Activated naive CD4-positive, alpha-beta T cell treated with anti-CD3 and anti-CD28 coated beads, Interleukin-2, amount 50 U/mL, for 72 hours (primary cell): ENCODE results near the gene ZMIZ1. TPM values are rescaled to one million over a fixed set of nuclear protein-coding genes. Genes with fewer than 3 reads are reported as not detected.
A peak's percentile ranks its signal among the peaks of the same experiment; 100 is the strongest.

Experiments
- ATAC-seq, 2 donors: fragments of 150-1000 bp; cut with Tn5 transposase; 2 replicates each; pipeline ENCODE4 v1.10.0; 2021; ENCODE audit warnings: mild to moderate bottlenecking in 2 of 2, moderate library complexity in 2 of 2
- DNase-seq, 2 donors: peaks; one replicate each; pipeline ENCODE4 v3.0.0; 2021 to 2022; ENCODE audit warnings: low spot score in 2 of 2
- H3K27ac Mint-ChIP-seq, 2 donors: one replicate each; pipeline ENCODE4 v1.8.0; 2022; ENCODE audit warnings: mild to moderate bottlenecking in 2 of 2, mixed read lengths in 2 of 2
- H3K36me3 Mint-ChIP-seq, 2 donors: one replicate each; pipeline ENCODE4 v1.8.0; 2022; ENCODE audit warnings: mixed read lengths in 2 of 2
- H3K9me3 Mint-ChIP-seq, 2 donors: one replicate each; pipeline ENCODE4 v1.8.0; 2022; ENCODE audit warnings: mixed read lengths in 2 of 2
- total RNA-seq, 2 donors: library from RNA; stranded (reverse); gene quantifications; one replicate each; pipeline ENCODE4 v1.2.3, GENCODE V29; 2022

ZMIZ1 gene
- total RNA-seq, 2 donors from 2014 or later, result 16.1 to 42.7 TPM

DNA sequence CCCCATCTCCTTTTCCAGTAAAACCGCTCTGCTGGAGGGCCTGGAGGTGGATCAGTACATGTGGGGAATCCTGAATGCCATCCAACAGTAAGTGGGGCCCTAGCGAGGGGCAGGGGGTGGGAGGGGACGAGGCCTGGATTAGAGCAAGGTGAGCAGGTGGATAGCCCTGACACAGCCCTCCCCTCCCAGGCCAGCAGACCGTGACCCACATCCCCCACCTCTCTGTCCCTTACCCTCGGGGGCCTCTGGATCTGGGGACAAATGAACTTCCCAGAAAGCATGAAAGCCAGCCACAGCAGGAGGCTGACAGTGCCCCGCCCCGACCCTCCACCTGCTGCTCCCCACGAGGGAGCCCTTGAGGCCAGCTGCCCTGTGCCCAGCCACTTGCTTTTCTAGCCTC lies 236.7 kb downstream of the ZMIZ1 start:
- Mint-ChIP-seq H3K9me3 (no peaks in the 10 kb centered on the region), H3K27ac (peak overlapping the region in 1 of 2 donors; percentile 44), H3K36me3 (no peaks in the 10 kb centered on the region)
- DNase-seq (no peak), ATAC-seq (no peak)

DNA sequence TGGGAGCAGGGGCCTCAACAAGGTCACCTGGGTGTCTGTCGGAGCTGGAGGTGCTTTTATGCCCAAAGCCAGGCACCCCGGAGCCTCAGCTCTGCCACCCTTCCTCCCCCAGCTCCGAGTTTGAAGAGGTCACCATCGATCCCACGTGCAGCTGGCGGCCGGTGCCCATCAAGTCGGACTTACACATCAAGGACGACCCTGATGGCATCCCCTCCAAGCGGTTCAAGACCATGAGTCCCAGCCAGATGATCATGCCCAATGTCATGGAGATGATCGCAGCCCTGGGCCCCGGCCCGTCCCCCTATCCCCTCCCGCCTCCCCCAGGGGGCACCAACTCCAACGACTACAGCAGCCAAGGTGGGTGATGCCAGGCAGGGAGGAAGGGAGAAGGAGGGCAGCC lies 237.2 kb downstream of the ZMIZ1 start:
- ATAC-seq (no peak), DNase-seq (no peak)
- Mint-ChIP-seq H3K27ac (peak overlapping the region in 1 of 2 donors; percentile 44), H3K36me3 (no peaks in the 10 kb centered on the region), H3K9me3 (no peaks in the 10 kb centered on the region)

- Mint-ChIP-seq H3K27ac (no peak overlapping the region), H3K36me3 (no peaks in the 10 kb centered on the region), H3K9me3 (no peaks in the 10 kb centered on the region)
- DNase-seq (no peak), ATAC-seq (no peak)
Observed at GRCh38 chr10:79306644-79307220, 238.0 kb downstream of the ZMIZ1 start.

GRCh38 chr10:79308016-79308415 lies 239.2 kb downstream of the ZMIZ1 start:
- DNase-seq (no peak), ATAC-seq (no peak)
- peak overlapping the region in 1 of 2 donors; percentile 34 for H3K27ac Mint-ChIP-seq
- peaks cover 0 to 6% of the 10 kb centered on the region in 2 donors for H3K36me3 Mint-ChIP-seq
- no peaks in the 10 kb centered on the region for H3K9me3 Mint-ChIP-seq

DNA sequence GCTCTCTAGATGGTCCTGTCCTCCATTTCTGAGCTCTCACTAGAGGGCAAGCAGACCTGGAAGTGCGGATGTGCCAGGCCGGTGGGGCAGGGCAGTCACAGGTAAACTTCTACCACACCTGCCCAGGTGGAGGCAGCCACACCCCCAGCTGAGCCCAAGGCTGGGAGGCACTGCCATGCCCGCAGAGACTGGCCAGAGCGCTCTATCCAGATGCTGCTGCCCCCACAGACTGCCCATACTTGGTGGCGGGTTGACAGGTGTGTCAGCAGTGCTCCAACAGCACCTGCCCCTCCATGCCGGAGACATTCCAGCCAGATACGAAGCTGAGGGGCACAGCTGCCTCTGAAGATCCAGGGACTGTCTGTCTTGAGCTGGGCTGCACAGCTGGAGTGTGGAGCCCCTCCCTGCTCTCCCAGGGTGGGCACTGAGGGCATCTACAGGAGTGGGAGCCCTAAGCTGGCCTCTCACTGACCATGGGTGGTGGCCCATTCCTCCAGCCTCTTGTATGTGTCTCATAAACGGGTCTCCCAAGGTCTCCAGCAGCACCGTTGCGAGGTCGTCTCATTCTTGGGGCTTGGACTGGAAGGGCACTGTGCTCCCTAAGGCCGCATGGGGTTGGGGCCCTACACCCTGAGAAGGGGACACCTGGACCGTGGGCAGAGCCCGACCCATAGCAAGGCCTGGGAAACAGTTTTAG lies 240.4 kb downstream of the ZMIZ1 start:
- Mint-ChIP-seq H3K9me3 (no peaks in the 10 kb centered on the region), H3K36me3 (peaks cover 0 to 8% of the 10 kb centered on the region in 2 donors), H3K27ac (no peak overlapping the region)
- no peak for DNase-seq
- ATAC-seq, result no peak

- Mint-ChIP-seq H3K9me3 (no peaks in the 10 kb centered on the region), H3K36me3 (peaks cover 0 to 8% of the 10 kb centered on the region in 2 donors), H3K27ac (no peak overlapping the region)
- no peak for DNase-seq
- no peak for ATAC-seq
Observed at GRCh38 chr10:79310200-79310865, 241.6 kb downstream of the ZMIZ1 start.

DNA sequence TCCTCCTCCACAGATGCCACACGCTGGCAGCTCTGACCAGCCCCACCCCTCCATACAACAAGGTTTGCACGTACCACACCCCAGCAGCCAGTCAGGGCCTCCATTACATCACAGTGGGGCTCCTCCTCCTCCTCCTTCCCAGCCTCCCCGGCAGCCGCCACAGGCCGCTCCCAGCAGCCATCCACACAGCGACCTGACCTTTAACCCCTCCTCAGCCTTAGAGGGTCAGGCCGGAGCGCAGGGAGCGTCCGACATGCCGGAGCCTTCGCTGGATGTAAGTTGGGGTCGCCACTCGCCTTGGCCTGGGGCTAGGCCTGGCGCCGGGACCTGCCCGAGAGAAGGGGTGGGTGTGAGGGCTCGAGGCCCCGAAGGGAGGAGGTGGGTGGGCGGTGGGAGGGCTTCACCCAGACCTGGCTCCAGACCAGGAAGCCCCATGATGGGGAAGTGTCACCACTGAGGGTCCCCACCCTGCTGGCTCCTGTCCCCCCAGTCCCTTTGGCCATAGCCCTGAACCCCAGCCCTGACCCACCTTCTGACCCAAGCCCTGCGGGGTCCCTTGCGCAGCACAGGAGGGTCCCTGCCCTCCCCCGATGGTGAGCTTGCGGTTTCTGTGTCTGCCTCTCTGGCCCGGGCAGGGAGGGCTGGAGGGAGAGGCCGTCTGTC lies 242.3 kb downstream of the ZMIZ1 start:
- no peak for ATAC-seq
- H3K36me3 Mint-ChIP-seq, result peaks cover 0 to 8% of the 10 kb centered on the region in 2 donors

DNA sequence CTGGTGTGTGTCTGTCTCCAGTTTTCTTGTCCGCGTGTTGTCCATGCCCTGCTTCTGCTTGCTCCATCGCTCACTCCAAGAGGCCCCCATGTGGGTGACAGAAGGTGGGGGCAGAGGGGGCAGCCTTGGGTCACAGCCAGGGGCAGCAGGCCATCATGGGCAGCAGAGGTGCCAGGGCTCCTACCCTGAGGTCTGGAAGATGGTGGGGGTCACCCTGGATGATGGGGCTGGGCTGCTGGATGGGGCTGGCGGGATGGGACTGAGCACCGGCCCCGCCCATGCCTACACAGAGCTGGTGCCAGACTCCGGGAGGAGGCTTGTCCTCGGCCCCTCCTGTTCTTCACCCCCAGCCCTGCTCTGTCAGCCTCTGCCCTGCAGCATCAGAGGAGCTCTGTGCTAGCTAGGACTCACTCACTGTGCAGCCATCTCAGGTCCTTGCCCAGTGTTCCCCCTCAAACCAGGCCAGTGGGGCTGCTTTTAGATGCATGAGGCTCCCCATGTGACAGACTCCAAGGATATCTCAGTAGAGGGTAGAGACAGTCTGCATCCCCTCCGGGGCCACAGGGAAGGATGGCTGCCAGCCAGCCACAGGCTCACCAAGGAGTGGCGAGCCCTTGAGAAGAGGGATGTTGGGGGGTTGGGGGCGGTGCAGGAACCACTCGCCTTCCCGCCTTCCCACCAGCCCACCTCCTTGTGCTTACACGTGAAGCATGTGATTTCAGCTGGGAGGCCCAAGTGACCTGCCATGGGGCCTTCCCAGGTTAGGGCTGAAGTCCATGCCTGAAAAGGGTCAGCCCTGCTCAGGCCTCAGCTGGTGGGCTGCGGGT lies 243.0 kb downstream of the ZMIZ1 start:
- peak overlapping the region; percentile 29 to 53 for H3K27ac Mint-ChIP-seq
- peaks cover 0 to 8% of the 10 kb centered on the region in 2 donors for H3K36me3 Mint-ChIP-seq
- ATAC-seq (peak in 1 of 2 donors; percentile 10), DNase-seq (no peak)
- no peaks in the 10 kb centered on the region for H3K9me3 Mint-ChIP-seq

More for the DNA sequence above, 242.3 kb downstream of the ZMIZ1 start:
- Mint-ChIP-seq H3K27ac (no peak overlapping the region), H3K9me3 (no peaks in the 10 kb centered on the region)
- DNase-seq, result no peak

- peak overlapping the region; percentile 53 to 89 for H3K27ac Mint-ChIP-seq
- no peak for DNase-seq
- H3K36me3 Mint-ChIP-seq, result peaks cover 0 to 8% of the 10 kb centered on the region in 2 donors
- ATAC-seq, result no peak
- H3K9me3 Mint-ChIP-seq, result no peaks in the 10 kb centered on the region
Observed at GRCh38 chr10:79312601-79313187, 243.9 kb downstream of the ZMIZ1 start.

- Mint-ChIP-seq H3K36me3 (peaks cover 0 to 8% of the 10 kb centered on the region in 2 donors), H3K9me3 (no peaks in the 10 kb centered on the region), H3K27ac (peak overlapping the region in 1 of 2 donors; percentile 89)
- DNase-seq (no peak), ATAC-seq (no peak)
Observed at GRCh38 chr10:79313320-79313719, 244.6 kb downstream of the ZMIZ1 start.

DNA sequence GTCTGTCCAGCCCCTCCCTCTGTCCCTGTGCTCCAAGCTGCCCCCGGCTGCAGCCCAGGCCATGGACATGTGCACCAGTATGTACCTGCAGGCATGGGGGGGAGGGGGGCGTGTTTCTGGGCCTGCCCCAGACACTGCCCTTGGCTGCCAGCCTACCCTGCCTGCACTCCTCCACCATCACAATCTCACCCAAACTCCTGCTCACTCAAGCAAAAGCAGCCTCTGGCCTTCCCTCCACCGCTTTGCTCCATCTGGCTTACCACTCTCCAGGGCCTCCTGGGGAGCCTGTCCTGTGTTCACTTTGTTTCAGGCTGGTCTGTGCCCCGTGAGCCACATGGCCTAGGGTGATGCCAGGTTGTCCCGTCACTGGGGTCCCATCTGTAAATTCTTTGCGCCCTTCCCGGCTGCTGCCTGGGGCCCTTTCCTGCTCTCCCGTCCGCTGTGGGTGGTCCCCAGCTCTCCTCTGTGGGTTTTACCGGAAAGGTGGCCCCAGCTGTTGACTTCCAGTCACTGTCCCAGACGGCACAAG lies 245.2 kb downstream of the ZMIZ1 start:
- Mint-ChIP-seq H3K27ac (no peak overlapping the region), H3K9me3 (peaks cover 0 to 5% of the 10 kb centered on the region in 2 donors), H3K36me3 (peaks cover 0 to 13% of the 10 kb centered on the region in 2 donors)
- ATAC-seq, result no peak
- DNase-seq, result no peak

DNA sequence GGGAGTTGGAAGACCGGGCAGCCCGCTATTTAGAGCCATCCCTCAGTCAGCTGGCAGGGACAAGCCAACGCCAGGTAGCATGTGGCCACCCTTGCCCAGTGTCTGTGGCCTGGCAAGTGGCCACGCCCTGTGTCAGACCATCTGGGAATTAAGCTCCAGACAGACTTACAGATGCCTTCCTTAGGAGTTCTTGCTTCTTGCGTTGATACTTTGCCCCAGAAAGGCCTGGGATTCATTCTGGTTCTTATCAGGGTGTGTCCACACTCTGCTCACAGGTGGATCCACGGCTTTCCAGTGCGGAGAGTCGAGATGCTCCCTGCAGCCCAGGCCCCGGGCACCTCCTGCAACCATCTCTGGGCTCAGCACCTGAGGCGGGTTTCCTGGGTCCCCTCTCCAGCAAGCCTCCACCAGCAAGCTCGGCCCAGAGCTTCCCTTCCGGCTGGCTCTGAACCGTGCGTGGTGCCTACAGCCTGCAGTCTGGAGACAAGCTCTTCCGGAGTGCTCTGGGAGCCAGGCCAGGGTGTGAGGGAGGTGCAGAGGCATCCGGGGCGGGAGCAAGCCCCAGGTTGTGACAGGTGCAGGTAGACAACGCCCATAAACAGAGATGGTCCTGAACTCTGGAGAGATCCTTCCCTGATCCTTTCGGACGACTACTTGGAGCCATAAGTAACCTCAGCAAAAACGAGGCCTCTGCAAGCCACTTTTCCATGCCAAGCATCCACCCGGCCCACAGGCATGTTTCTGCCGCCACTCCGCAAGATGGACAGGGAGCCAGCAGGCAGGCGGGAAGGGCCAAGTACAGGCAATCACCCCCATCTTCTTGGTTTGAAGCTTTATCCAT lies 246.2 kb downstream of the ZMIZ1 start:
- Mint-ChIP-seq H3K27ac (no peak overlapping the region), H3K9me3 (peaks cover 4 to 12% of the 10 kb centered on the region in 2 donors), H3K36me3 (peaks cover 0 to 23% of the 10 kb centered on the region in 2 donors)
- DNase-seq, result no peak
- ATAC-seq, result no peak

GRCh38 chr10:79315602-79315920 lies 246.8 kb downstream of the ZMIZ1 start:
- Mint-ChIP-seq H3K9me3 (peaks cover 4 to 12% of the 10 kb centered on the region in 2 donors), H3K27ac (peak overlapping the region in 1 of 2 donors; percentile 16), H3K36me3 (peaks cover 0 to 23% of the 10 kb centered on the region in 2 donors)
- DNase-seq (no peak), ATAC-seq (no peak)

- no peak for DNase-seq
- Mint-ChIP-seq H3K9me3 (peaks cover 4 to 12% of the 10 kb centered on the region in 2 donors), H3K27ac (peak overlapping the region; percentile 74 to 88), H3K36me3 (peaks cover 0 to 23% of the 10 kb centered on the region in 2 donors)
- peak; percentile 35 to 52 for ATAC-seq
Observed at GRCh38 chr10:79316671-79317431, 248.1 kb downstream of the ZMIZ1 start.
